GM18951 (cell line): ENCODE results near the gene KRT71.
"Not testable (repeated sequence)": the region's sequence is repeated elsewhere in the genome, so short reads cannot be mapped to it uniquely, and the experiment has no call there.

ENCODE experiments used
- POLR2A ChIP-seq: IDR thresholded peaks from 4 replicates; pipeline ENCODE4 v1.6.1; 2011; ENCODE audit warnings: mild to moderate bottlenecking; ENCODE audit not compliant: insufficient read length, insufficient read depth; ENCODE audit errors: extremely low read depth
- in situ Hi-C: fragments of 300-500 bp; cut with MboI; formaldehyde crosslinking; loops from one replicate; pipeline ENCODE4 v1.12.0; 2022; ENCODE audit warnings: low sequenced_read_pairs, mixed read lengths, inconsistent platforms; ENCODE audit not compliant: unreplicated experiment

Gene KRT71

DNA sequence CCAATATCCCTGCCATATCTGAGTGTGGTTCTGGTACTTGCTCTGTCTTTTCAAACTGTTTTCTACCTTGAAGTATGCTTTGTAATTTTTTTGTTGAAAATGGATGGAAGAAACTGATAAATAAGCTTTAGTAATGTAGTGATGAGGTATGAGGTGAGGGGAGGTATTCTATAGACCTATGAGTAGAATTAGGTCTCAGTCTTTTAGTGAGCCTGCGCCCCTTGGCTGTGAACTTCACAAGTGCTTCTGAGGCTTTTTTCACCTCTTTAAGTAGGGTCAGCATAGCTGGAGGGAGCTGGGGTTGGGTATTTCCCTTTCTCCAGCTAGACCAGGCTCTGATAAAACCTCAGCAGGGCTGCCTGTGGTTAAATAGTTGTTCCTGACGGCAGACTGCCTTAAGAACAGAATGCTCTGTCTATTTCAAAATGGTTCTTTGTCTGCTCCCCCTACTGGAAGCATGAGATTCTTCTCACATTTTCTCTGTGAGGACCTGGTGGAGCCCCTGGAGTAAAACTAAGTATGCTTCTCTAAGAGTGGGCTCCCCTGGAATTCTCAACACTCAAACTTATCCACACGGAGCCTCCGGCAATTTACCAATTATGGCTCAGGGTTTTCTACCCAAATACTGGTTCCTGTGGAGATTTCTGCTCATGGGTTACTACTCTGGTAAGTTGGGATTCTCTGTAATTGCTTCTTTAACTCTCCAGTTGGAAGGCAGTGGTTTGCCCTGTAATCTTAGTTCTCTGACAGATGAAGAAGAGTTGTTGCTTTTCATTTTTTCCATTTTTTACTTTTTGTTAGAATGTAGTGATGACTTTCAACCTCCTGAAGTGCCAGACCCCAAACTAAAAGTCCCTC lies 45.9 kb downstream of the KRT71 start:
- in situ Hi-C loops, result no loop called here
- TF ChIP-seq POLR2A, result no peak

DNA sequence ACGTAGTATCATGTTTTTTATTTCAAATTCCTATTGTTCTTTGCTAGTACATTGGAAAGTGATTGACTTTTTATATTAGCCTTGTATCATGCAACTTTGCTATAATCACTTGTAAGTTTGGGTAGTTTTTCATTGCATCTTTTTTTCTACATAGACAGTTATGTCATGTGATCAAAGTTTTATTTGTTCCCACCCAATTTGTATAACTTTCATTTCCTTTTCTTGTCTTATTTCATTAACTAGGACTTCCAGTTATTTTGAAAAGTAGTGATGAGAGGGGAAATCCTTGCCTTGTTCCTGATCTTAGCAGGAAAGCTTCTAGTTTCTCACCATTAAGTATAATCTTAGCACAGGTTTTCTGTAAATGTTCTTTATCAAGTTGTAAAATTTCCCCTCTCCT lies 50.1 kb downstream of the KRT71 start:
- in situ Hi-C loops, result no loop called here
- TF ChIP-seq POLR2A, result no peak

DNA sequence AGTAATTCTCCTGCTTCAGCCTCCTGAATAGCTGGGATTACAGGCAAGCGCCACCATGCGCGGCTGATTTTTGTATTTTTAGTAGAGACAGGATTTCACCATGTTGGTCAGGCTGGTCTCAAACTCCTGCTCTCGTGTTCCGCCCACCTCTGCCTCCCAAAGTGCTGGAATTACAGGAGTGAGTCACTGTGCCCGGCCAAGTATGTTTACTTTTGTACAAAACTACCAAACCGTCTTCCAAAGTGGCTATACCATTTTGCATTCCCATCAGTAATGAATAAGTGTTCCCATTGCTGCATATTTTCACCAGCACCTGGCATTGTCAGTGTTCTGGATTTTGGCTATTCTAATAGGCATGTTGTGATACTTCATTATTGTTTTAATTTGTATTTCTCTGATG lies 51.5 kb downstream of the KRT71 start:
- in situ Hi-C loops, result no loop called here
- no peak for TF ChIP-seq POLR2A

DNA sequence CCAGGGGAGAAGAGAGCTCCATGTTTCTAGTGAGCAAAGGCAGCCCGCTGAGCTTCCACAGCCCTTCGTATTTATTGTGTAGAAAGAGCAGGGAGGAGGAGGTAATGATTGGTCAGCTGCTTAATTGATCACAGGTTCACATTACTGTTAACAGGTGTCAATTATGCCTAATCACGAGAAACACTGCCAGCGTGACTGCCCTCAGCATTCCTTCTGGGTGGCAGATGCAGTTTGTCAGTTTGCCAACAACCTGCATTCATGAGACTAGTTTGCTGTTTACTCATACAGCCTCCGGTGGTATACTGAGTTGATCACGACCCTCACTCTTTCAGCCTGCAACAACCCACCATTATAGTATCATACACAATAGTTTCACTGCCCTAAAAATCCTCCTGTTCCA lies 52.4 kb downstream of the KRT71 start:
- in situ Hi-C loops, result not testable (repeated sequence)

DNA sequence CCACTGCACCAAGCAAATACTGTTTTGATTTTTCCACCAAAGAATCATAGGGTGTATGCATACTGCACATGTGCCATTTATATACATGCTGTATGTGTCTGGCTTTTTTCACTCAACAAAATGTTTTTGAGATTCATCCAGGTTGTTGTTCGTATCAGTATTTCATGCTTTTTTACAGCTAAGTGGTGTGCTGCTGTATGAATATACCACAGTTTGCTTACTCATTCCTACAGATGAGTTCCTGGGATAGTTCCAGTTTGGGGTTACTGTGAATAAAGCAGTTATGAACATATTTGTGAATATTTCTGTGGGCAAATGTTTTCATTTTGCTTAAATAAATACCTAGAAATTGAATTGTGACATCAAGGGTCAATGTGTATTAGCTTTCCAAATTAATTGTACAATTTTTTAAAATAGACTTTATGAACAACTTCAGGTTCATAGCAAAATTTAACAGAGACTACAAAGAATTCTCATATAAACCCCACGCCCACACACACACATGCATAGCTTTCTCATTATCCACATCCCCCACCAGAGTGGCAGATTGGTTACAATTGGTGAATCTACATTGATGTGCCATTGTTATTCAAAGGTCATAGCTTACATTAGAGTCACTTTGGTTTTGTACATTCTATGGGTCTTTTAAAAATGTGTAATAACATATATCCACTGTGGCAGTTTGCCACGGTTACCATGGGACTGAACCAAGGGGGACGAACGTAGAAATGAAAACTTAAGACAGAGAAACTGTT lies 53.0 kb downstream of the KRT71 start:
- TF ChIP-seq POLR2A, result no peak
- in situ Hi-C loops, result no loop called here

DNA sequence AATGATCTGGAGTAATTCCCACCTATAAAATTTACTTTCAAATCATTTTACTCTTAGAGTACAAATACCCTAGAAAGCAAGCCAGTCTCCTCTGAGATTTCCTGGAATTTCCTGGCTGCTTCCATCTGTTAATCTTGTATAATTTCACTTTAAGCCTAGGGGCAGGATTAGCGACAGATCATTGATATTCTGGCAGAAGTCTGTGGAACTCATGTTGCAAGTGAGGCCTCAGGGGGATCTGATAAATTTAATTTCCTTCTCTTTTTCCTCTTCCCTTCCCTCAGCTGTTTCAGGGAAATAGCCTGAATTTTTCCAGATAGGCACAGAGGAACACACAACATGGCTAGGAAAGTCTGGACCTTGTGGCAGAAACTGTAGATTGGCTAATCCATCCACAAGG lies 54.0 kb downstream of the KRT71 start:
- in situ Hi-C loops, result no loop called here
- no peak for TF ChIP-seq POLR2A

DNA sequence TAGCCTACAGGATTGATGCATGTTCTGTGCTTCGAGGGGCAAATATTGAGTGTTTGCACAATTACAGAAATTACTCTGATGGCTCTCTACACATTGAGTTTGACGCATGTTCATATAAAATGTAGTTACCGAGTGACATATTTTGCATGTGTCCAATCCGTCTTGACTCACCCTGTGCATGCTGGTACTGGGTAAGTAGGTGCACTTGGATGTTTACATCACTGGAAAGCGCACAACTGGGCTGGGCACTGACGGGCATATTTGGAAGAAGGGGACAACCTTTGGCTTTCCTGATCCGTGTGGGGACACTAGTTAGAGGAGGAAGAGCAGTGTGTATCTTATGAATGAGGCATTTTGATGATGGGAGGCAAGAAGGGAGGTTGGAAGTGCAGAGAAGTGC lies 55.0 kb downstream of the KRT71 start:
- in situ Hi-C loops, result no loop called here
- TF ChIP-seq POLR2A, result no peak

DNA sequence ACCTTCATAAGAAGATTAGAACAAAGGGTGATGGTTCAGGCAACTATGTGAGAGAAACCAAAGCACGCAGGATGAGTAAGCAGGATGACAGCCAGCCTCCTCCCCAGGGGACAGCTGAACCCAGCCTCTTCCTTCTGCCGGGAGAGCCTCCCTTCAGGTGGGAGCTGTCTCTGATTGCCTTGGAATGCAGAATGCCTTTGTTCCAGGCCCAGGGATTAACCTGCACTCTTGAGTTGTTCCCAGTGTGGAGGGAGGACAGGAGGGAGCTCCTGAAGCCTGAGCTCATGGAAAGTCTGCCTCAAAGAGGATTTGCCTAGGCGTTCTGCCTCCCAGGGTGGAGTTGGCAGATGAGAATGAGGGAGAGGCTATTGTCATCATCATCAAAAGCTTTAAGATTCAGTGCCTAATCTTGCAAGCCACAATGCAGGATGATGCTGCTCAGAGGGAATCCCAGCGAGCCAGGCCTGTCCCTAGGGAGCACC lies 56.3 kb downstream of the KRT71 start:
- in situ Hi-C loops, result no loop called here
- no peak for TF ChIP-seq POLR2A

DNA sequence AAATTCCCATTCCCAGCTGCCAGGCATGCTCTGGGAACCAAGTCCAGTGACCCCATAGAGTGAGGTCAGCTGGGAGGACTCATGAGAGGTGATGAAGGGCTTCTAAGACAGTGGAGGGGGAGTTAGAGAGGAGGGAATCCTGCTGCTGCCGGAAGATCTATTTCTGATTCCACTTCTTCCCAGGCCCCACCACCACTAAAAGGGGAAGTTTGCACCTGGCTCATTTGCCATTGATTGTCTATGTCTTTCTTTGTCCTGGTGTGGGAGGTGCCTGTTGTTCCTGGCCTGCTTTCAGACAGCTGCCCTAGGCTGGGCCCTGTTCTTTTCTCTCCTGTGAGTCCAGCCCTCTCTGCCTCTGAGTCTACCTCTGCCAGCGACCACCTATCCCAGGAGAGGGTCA lies 56.9 kb downstream of the KRT71 start:
- in situ Hi-C loops, result no loop called here
- TF ChIP-seq POLR2A, result no peak

DNA sequence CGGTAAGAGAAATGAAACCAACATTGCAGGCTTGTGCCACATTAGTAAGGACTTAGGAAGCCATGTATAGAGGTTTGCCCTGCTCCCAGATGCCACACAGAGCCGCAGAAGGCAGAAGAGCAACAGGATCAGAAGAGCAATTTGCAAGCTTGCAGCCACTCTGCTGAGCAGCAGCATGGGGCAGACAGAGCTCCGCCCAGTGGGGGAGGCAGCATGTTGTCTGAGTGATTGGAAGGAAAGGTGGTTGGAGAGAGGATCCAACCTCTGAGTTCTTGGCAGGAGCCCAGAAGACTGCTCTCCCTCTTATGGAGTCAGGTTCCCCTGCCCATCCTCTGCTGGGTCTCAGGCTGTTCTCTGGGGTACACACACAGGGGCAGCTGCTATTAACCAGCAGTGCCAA lies 57.6 kb downstream of the KRT71 start:
- in situ Hi-C loops, result no loop called here
- no peak for TF ChIP-seq POLR2A

DNA sequence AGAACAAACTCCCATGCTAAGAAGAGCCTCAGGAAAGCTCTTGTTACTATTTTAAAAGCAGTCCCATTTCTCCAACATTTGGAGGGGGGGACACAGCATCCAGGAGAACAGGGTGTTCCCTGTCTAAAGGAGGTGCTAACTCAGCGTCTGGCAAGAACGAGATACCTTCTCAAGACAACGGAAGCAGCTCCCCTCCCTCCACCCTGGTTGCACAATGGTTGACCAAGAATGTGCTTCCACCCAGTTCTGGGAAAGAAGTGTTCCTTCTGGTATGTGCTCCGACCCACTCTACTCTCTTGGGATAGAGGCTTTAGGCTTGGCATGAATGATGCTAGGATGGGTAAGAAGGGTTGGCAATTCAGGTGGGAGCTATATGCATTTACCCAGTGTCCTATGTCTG lies 58.4 kb downstream of the KRT71 start:
- in situ Hi-C loops, result no loop called here
- TF ChIP-seq POLR2A, result no peak

DNA sequence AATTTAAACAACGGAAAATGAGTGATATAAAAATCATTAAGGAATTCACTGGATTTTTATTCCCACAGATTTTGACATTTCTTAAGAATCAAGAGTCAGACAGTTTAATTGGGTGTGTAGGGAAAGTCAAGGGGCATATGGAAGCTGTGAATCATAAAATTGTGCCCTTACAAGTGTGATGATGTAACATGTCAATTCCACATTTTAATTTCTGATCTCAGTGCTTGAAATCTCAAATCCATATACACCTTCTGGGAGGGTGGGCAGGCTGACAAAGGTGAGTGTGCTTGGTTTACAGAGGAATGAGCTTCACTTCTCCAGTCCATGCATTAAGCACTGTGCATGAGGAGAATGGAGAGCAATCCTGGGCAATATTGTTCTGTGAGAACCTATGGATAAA lies 58.8 kb downstream of the KRT71 start:
- no peak for TF ChIP-seq POLR2A
- in situ Hi-C loops, result no loop called here
